GM18867 (cell line): ENCODE data around the gene SLC52A1.
A peak's percentile ranks its signal among the peaks of the same experiment; 100 is the strongest.
"Not testable (repeated sequence)": the region's sequence is repeated elsewhere in the genome, so short reads cannot be mapped to it uniquely, and the experiment has no call there.

Source experiments
- ATAC-seq: cut with Tn5 transposase; IDR thresholded peaks from one replicate; pipeline ENCODE4 v1.9.1; 2021; ENCODE audit warnings: mild to moderate bottlenecking, moderate library complexity; ENCODE audit not compliant: unreplicated experiment

The SLC52A1 gene

DNA sequence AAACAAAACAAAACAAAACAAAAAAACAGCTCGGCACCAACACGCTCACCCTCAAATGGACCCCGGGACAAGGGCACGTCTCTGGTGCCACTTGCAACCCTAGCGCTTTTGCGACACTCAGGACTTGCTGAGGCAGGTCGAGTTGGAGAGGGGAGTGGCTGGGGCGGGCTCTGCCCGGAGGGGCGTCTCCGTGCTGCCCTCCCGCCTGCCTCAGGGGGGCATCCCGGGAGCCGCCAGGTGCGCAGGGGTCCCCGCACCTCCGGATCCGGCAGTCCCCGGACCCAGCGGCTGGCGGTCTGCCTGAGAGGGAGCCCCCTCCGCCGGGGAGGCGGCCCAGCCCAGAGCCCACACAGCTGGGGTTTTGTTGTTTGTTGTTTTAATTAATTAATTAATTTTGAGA lies at the start of gene SLC52A1:
SLC52A1 (minus strand) TSS at position 112 of the 400 bp plus-strand sequence. CDS start 820 bp downstream, outside the sequence.
- ATAC-seq = no peak

DNA sequence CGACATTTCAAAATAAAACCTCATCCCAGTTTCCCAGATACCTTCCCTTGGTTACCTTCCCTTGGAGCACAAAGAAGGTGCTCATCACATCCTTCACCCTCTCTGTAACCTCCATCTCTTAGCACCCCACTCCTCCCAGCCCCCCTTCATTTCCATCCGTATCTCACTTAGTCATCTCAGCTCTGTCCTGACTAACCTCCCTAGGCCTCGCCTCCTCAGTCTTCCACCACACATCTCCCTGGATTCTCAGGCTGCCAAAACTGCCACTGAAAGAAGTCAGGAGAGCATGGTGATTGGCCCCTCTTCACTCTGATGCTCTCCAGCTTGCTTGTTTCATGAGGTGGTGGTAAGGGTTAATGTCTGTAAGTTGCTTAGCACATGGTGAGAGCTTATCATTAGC lies 45.4 kb upstream of the SLC52A1 start:
- ATAC-seq = no peak

DNA sequence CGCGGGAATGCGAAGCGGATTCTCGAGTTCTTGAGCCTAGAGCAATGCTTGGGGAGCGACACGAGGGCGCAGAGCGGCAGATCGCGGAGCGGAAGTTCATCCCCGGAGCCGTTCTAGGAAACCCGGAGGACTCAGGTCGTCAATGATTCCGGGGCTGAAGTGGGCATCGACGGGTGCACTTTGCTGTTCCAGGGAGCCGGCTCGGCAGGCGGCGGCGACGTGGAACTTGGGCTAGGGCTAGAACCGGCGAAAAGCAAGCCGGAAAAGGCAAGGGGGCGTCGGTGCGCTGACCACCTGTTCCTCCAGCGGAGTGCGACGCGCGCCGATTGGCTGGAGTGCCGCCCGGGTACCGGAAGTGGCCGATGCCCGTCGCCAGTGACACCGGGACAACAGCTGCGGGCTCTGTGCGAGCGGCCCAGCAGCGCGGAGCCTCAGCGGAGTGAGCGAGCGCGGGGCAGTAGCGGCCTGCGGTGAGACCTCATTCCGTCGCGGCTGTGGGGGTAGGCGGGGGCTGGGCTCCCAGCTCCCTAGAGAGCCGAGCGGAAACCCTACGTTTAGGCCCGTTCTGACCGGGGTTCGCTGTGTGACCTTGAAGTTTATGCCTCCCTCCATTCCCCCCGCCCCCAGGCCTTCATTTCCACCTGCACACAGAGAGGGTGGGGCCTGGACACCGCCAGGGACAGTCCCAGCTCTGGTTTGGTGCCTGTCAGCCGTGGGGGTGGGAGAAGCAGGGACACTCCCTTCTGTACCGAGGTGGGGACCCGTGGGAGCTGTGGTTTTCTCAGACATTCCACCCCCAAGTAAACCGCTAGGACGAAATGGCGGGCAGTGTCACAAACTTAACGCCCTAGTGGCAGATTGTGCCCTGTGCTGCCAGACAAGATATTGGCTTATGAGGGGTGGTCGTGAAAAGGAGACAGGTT lies 43.1 kb upstream of the SLC52A1 start, which contains the start of gene ZFP3:
ZFP3 (plus strand) TSS at position 362 of the 923 bp plus-strand sequence. CDS start 13,038 bp downstream, outside the sequence.
- ATAC-seq = peak; percentile 54

DNA sequence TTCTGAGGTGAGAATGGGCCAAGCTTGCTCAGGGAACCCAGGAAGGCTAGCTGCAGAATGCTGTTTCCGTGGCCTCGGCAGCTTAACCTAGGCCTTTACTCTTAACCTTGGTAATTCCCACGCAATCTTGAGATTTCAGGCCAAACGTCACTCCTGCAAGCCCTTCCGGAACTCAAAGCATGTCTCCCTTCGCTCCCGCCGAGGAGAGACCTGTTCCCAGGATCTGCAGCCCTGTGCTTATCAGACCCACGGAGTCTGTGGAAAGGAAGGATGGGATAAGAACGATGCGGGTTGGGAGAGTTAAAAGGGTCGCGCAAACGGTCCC lies 42.5 kb upstream of the SLC52A1 start:
- no peak for ATAC-seq

DNA sequence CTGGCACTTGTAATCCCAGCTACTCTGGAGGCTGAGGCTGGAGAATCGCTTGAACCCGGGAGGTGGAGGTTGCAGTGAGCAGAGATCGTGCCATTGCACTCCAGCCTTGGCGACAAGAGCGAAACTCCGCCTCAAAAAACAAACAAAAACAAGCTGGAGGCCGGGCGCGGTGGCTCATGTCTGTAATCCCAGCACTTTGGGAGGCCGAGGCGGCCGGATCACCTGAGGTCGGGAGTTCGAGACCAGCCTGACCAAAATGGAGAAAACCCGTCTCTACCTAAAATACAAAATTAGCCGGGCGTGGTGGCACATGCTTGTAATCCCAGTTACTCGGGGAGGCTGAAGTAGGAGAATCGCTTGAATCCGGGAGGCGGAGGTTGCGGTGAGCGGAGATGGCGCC lies 42.0 kb upstream of the SLC52A1 start:
- not testable (repeated sequence) for ATAC-seq

DNA sequence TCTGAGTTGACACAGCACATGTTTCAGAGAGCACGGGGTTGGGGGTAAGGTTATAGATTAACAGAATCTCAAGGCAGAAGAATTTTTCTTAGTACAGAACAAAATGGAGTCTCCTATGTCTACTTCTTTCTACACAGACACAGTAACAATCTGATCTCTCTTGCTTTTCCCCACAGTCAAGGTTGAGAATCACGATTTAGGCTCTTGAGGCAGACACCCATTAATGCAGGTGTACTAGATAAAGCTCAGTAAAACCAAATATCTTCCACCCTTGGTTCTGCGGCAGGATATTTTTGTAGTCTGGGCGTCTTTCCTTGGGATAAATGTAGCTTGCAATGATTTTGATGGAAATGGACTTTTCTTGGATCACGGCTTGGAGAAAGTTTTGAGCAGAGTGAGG lies 40.2 kb upstream of the SLC52A1 start:
- not testable (repeated sequence) for ATAC-seq

DNA sequence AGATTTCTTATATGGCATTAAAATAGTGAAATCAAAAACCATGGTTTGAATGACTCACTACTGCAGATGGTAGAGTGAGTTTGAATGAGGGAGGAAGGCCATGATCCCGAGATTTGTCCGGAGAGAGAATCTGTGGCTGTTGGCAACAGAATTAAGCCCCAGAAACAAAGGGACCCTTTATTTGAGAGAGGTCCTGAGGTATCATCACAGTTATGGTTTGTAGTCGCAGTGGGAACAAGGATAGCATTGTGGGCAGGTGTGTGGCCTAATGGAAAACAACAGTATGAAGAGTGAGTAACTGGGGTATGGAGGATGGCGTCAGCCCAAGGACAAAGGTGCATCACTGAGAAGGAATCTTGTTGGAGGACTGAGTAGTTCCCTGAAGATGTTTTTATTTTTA lies 34.5 kb upstream of the SLC52A1 start:
- ATAC-seq = no peak

DNA sequence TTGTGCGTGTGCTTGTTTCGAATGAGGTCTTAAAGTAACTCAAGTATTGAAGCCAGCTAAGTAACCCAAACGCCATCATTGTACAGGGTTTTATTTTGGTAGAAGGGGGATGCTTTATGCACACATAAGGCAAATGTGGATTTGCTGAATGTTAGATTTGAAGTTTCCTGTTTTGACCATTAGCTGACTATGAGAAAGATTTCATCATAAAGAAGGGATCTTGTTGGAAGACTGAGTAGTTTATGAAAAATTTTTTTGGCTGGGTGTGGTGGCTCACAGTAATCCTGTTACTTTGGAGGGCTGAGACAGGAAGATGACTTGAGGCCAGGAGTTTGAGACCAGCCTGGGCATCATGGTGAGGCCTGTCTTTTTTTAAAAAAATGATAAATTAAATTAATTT lies 33.0 kb upstream of the SLC52A1 start:
- ATAC-seq = no peak

DNA sequence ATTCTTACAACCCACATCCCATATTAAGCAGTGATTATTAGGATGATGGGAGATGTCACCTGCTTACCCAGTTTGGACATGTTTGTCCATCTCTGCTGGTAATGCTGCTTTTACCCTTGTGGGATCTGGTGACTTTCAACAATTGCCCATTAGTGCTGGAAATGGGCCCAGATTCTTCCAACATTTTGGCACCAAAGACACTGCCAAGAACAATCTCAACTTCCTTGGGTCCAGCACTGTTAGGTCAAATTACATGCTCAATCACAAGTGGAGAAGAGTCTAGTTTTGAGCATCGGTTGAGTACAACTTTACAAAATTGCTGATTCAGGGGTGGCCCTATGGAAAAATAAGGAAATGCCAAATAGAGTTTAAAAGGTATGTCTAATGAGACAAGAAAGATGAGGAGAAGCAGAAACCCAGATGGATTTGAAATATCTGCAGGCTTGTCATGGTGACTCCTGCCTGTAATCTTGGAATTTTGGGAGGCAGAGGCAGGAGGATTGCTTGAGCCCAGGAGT lies 30.1 kb upstream of the SLC52A1 start:
- no peak for ATAC-seq

DNA sequence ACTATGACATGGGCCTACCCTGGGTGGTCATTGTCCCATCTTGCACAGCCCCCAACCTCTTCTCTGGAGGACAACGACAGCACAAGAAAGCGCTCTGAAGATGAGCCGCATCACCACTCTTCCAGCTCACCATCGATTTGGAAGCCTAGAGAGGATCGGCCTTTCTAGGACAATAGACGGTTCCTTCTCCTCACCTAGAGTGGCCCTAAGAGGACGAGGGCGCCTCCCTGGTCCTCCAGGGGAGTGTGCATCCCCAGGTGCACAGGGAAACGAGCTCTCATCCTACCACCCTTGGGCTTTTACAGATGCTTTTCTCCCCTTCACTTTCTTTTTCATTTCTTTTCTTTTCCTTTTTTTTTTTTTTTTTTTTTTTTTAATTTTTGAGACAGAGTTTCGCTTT lies 20.3 kb upstream of the SLC52A1 start:
- no peak for ATAC-seq

DNA sequence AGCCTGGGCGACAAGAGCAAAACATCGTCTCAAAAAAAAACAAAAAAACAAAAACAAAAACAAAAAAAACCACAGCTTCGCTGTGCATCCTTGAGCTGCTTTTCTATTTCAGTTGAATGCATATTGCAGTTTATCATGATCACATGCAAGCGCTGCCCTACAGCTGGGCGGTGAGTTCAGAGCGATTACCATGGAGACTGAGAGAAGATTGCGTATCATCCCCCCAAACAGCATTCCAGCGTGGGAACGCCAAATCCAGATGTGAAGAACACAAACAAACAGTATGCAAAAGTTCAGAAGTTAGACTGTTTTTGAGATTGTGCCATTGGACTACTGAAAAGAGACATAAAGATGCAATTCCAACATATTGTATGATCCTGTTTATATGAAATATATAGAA lies 15.1 kb upstream of the SLC52A1 start:
- no peak for ATAC-seq

DNA sequence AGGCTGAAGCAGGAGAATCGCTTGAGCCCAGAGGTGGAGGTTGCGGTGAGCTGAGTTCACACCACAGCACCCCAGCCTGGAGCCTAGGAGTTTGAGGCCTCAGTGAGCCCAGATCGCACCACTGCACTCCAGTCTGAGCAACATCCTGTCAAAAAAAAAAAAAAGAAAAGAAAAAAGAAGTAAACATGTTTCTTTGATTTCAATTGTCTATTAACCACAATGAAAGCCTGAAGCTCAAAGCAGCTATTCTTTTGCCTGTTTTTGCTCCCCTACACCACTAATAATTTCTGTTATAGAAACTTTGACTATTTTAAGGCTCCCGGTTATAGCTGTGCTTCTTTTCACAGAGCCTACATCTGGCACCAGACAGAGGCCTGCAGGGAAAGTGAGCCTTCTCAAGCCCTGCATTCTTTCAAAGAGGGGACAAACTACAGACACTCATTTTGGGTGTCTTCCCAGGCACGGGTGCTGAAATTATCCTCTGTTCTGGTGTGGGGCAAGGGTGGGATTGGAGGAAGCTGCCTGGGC lies 14.2 kb upstream of the SLC52A1 start:
- ATAC-seq = no peak

DNA sequence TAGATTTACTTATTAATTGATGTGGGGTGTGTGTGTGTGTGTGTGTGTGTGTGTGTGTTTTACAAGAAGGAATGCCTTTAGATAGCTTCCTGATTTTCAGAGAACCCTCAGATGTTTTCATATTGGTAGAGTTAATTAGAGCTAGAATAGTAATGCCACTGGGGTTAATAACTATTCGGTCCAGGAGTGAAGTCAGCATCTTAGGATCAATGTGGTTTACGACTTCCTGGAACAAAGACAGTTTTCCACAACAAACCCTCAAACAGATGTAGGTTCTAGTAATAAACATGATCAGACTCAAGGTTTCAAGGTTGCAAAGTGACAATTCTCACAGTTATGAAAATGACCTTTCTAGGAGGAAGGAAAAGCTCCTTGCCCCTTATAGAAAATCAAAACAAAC lies 12.2 kb upstream of the SLC52A1 start:
- no peak for ATAC-seq

DNA sequence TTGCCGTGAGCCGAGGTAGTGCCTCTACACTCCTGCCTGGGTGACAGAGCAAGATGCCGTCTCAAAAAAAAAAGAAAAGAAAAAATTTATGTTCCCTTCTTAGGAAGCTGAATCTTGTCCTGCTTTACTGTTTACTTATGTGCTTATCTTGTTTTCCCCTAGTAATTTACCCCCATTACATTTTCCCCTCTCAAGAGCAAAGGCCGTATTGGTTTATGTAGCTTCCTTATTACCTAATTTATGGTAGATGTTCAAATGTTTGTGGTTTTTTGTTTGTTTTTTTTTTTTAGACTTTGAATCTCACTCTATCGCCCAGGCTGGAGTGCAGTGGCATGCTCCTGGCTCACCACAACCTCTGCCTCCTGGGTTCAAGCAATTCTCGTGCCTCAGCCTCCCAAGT lies 10.3 kb upstream of the SLC52A1 start:
- ATAC-seq = no peak

DNA sequence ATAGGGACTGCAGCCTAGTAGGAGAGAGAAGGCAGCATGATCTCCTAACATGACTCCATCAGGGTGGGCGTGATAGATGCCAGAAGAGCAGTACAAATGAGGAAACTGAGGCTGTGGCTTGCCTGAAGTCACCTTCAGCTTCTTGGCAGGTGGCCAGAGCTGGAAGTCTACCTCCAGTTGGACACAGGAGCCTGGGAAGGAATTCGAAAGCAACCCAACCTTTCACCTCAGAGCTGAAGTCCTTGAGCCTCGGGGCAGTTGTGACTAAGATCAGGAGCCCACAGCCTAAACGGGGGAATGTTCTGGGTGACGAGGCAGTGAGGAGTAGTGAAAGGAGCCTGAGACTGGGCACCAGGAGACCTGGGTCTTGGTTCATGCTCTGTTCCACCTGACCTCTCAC lies 9.4 kb upstream of the SLC52A1 start:
- ATAC-seq = no peak

DNA sequence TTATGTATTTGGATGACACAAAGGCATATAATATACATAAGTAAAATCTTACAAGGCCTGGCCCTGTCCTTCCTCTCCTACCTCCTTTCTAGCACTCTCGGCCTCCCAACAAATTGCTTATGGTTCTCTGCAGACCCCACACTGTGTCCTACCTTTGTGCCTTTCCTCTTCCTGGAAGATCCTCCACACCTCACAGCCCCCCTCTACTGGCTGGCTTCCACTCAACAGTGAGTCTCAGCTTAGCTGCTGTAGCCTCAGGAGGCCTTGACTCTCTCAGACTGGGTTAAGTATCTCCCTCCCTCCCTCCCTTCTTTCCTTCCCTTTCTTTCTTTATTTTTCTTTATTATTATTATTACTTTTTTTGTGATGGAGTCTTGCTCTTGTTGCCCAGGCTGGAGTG lies 8.3 kb upstream of the SLC52A1 start:
- no peak for ATAC-seq

DNA sequence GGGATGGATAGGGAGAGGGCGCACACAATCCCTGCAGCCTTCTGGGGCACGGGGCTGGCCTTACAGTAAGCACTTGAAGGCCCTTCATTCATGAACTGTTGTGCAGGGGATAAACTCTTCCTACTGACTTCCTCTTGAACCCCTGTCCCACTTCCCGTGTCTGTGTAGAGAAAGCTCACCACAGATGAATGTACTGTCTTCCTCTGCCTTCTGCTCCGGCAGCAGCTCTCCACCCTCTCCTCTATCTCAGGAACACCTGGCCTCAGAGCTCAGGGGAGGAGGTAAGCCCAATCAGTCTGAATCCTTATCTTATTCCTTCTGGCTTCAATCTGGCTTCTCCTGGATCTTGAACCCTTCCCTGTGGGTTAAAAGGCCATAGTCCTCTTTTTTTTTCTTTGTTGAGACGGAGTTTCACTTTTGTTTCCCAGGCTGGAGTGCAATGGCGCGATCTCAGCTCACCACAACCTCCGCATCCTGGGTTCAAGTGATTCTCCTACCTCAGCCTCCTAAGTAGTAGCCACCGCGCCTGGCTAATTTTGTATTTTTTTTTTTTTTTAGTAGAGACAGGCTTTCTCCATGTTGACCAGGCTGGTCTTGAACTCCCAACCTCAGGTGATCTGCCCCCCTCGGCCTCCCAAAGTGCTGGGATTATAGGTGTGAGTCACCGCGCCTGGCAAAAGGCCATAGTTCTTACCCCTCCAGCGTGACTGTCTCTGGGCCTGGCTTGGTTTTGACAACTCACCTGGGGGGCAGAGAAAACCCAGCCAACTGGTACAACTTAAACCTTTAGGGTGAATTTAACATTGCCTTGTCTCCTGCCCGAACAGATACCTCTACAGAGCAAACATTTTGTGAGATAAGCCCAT lies 7.2 kb upstream of the SLC52A1 start:
- ATAC-seq = no peak

DNA sequence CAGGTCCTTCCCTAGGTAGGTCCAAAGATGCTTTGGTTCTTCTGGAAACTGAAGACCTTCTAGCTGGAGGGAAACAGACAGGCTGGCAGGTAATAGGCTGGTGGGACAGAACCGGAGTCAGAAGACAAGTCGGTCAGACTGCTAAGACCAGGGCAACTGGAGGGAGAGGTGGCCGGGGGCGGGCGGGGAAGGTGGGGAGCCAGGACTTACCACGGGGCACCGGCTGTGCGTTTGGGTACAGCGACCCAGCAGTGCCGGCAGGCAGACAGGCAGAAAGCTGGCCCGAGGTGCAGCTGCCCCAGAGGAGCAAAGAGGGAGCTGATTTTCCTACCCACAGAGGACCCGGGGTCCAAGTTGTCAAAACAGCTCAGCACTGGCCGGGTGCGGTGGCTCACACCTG lies 575 bp downstream of the SLC52A1 start:
- no peak for ATAC-seq

DNA sequence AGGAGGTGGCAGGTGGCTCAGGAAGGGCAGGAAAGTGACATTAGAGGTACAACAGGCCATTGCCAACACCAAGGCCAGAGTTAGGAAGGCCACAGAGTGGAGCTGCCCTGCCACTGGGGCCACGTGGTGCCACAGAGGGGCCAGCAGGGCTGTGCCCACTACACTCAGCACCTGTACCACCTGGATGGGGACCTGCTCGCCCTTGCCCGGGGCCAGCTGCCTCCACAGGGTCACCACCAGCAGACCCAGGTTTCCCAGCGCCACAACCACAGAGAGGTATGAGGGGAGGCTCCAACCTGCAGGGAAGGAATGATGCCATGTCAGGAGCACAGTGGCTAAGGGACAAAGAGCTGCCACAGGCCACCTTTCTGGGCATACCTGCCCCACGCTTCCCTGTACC lies 1.2 kb downstream of the SLC52A1 start:
- ATAC-seq = no peak

DNA sequence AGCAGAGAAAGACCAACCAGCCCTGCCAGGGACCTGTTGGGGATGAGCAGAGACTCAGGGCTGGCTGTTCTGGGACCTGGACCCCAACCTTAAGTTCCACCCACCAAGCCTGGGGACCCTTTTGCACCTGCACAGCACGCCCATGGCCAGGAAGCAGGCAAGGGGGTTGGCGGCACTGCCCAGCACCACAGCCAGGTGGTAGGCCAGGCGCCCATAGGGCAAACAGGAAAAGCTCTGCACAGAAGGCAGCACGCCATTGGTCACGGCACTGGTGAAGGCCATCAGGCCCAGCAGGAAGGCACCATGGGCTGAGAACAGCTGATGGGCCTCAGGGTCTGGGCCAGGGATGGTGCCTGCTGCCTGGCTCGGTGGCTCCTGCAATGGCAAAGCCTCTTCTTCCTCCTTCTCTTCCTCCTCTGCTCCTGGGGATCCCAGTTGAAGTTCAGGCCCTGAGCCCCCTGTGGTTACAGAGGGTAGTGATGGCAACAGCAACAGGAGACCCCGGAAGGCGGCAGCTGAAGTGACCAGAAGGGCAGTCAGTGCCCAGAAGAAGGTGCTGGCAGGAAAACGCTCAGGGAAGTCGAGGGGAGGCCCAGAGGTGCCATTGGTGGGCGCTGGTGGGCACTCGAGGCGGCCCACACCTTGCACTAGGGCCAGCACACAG lies 1.7 kb downstream of the SLC52A1 start:
- no peak for ATAC-seq

DNA sequence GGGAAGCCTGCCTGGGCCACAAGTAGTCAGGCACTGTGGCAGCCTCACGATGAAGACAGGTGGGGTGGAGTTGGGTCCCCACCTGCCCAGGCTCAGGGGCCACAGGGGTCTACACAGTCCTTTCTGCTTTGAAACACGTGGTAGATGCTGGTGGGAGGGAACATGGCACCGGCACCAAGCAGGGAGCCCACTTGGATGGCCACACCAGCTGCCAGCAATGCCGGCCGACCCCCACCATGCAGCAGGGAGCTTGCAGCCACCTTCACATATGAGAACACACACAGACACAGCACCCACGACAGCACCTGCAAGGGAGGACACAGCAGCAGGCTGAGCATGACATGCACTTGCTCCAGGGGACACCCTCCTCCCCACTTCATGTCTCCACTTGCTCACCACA lies 2.4 kb downstream of the SLC52A1 start:
- no peak for ATAC-seq
